ENCODE data around the gene TIRAP. TPM values are rescaled to one million over a fixed set of nuclear protein-coding genes. Genes with fewer than 3 reads are reported as not detected.
"Not testable (repeated sequence)": the region's sequence is repeated elsewhere in the genome, so short reads cannot be mapped to it uniquely, and the experiment has no call there.

The TIRAP gene
- total and polyA plus RNA-seq, 2 of the 8 experiments (the other 6 are each of a cell fraction or from before 2014, with no cell fraction given): 5.3 TPM

- H3K4me3 ChIP-seq (ENCODE audit: extremely low read depth in 1 of 4, insufficient read depth in 2 of 4, low read depth in 3 of 4, low read length in 4 of 4); H2AK5ac ChIP-seq (ENCODE audit: low read depth, low read length); H3K9me3 ChIP-seq (ENCODE audit: insufficient read depth in 2 of 2, low read depth in 1 of 2, low read length in 1 of 2); H3K56ac ChIP-seq (replicated peaks; ENCODE audit: insufficient read length, low read depth, low read length); H3K14ac ChIP-seq (ENCODE audit: insufficient read length); H3K4ac ChIP-seq (replicated peaks; ENCODE audit: insufficient read length, low read depth, low read length); H2AFZ ChIP-seq (ENCODE audit: low read length); H3K23me2 ChIP-seq (ENCODE audit: low read depth, low read length); H2BK12ac ChIP-seq (ENCODE audit: low read depth, low read length); H4K8ac ChIP-seq (ENCODE audit: extremely low read depth, insufficient read depth, low read length); H2BK20ac ChIP-seq (ENCODE audit: low read length); H3K27me3 ChIP-seq (replicated peaks in 1 of 4; ENCODE audit: control insufficient read depth in 3 of 4, extremely low read depth in 1 of 4, insufficient read depth in 3 of 4, low read length in 3 of 4); H4K20me1 ChIP-seq (replicated peaks in 1 of 2; ENCODE audit: control insufficient read depth in 1 of 2, insufficient read depth in 2 of 2, low read length in 2 of 2); FAIRE-seq; H2BK120ac ChIP-seq (replicated peaks; ENCODE audit: low read depth, low read length); H3K4me1 ChIP-seq (replicated peaks in 1 of 4; ENCODE audit: control insufficient read depth in 3 of 4, insufficient read depth in 4 of 4, low read length in 3 of 4); DNase-seq (ENCODE audit: low read depth in 1 of 2, low spot score in 2 of 2); H3K23ac ChIP-seq (ENCODE audit: insufficient read length); H3K27ac ChIP-seq (ENCODE audit: low read depth, low read length); H4K5ac ChIP-seq (ENCODE audit: insufficient read length, low read depth, low read length); H3K79me2 ChIP-seq (ENCODE audit: control insufficient read depth in 1 of 2, insufficient read depth in 2 of 2, low read length in 2 of 2); H2BK5ac ChIP-seq (ENCODE audit: low read depth, low read length); H4K91ac ChIP-seq (replicated peaks; ENCODE audit: insufficient read length, low read length); H2BK15ac ChIP-seq (ENCODE audit: low read length); CTCF ChIA-PET (ENCODE audit: partially characterized antibody); H3K9ac ChIP-seq (replicated peaks in 1 of 4; ENCODE audit: extremely low read depth in 1 of 4, low read depth in 3 of 4, low read length in 3 of 4); H3K18ac ChIP-seq (ENCODE audit: extremely low read depth, low read length); H3K4me2 ChIP-seq (ENCODE audit: insufficient read depth in 1 of 2, low read depth in 2 of 2, low read length in 2 of 2); H3K79me1 ChIP-seq (ENCODE audit: low read depth, low read length): not testable (repeated sequence)
- peaks cover 4 to 43% (median 27%) of the 10 kb centered on the region in 4 experiments for H3K36me3 ChIP-seq (ENCODE audit: control insufficient read depth in 2 of 4, insufficient read depth in 4 of 4, low read length in 3 of 4)
- 94% methylated on average over 5 of the region's 5 CpGs; no CpG with 5 or more reads in 1 of the 2 experiments for WGBS, 2 experiments (ENCODE audit: extremely low coverage in 1 of 2, insufficient coverage in 1 of 2, insufficient read length in 1 of 2, insufficient replicate concordance in 2 of 2, low coverage in 1 of 2, low lambda C conversion rate in 2 of 2, missing lambda C conversion rate in 1 of 2)
- POLR2A ChIA-PET (ENCODE audit: partially characterized antibody): interaction anchor here (0.7 to 2.1 kb wide), 3 partner anchors 10 to 25 kb away, joined by 3 to 7 read pairs (median 4); no protein-coding TSS in a partner anchor
These were observed 27.4 kb upstream of the TIRAP start for GRCh38 chr11:126255507-126255906.

Measured in H1 (cell line).